ENCODE data around the gene ANO10. TPM values are rescaled to one million over a fixed set of nuclear protein-coding genes. Genes with fewer than 3 reads are reported as not detected.

The ANO10 gene
- polyA plus RNA-seq, 3 donors: 11.2 to 24.8 (median 21.6) TPM

- Histone ChIP-seq H3K27ac (ENCODE audit: low read depth in 1 of 2, low read length in 2 of 2) (no peak overlapping the region), H3K4me1 (ENCODE audit: control insufficient read depth in 1 of 2, insufficient read depth in 2 of 2, low read length in 2 of 2) (peaks cover 15% of the 10 kb centered on the region in 2 donors), H3K9me3 (replicated peaks in 1 of 2; ENCODE audit: control insufficient read depth in 1 of 2, insufficient read depth in 1 of 2, low read length in 2 of 2) (no peaks in the 10 kb centered on the region), H4K20me1 (ENCODE audit: insufficient read depth, low read length) (no peaks in the 10 kb centered on the region), H2AFZ (ENCODE audit: insufficient read depth, low read depth, low read length, poor library complexity, severe bottlenecking) (no peak overlapping the region), H3K79me2 (ENCODE audit: insufficient read depth, low read length) (no peaks in the 10 kb centered on the region), H3K36me3 (replicated peaks in 1 of 2; ENCODE audit: control insufficient read depth in 1 of 2, insufficient read depth in 2 of 2, low read length in 2 of 2) (no peaks in the 10 kb centered on the region), H3K27me3 (ENCODE audit: control insufficient read depth in 2 of 2, insufficient read depth in 2 of 2, low read length in 2 of 2) (no peaks in the 10 kb centered on the region), H3K4me3 (replicated peaks in 1 of 3; ENCODE audit: low read depth in 2 of 3, low read length in 3 of 3) (no peak overlapping the region), H3K4me2 (replicated peaks; ENCODE audit: extremely low read depth, low read length, poor library complexity, severe bottlenecking) (no peak overlapping the region), H3K9ac (ENCODE audit: insufficient read depth, low read length, poor library complexity, severe bottlenecking) (no peak overlapping the region)
- Mint-ChIP-seq H3K4me1 (peaks cover 20% of the 10 kb centered on the region), H3K4me3 (no peak overlapping the region), H3K27me3 (ENCODE audit: low read depth in 3 of 3) (peaks cover 0 to 4% (median 2%) of the 10 kb centered on the region in 3 donors), H3K36me3 (no peaks in the 10 kb centered on the region), H3K9me3 (peaks cover 0 to 2% (median 0%) of the 10 kb centered on the region in 7 donors), H3K27ac (no peak overlapping the region)
- DNase-seq: no peak
- TF ChIP-seq CTCF (IDR thresholded peaks at IDR 0.05): no peak
- WGBS (ENCODE audit: insufficient coverage): 100% methylated on average over 2 of the region's 3 CpGs
- intact Hi-C loops (cut with micrococcal nuclease): no loop called here
Measured at GRCh38 chr3:43648957-43649356, 27.1 kb upstream of the ANO10 start.

- DNase-seq: no peak
- Histone ChIP-seq H3K9me3 (replicated peaks in 1 of 2; ENCODE audit: control insufficient read depth in 1 of 2, insufficient read depth in 1 of 2, low read length in 2 of 2) (no peaks in the 10 kb centered on the region), H3K36me3 (replicated peaks in 1 of 2; ENCODE audit: control insufficient read depth in 1 of 2, insufficient read depth in 2 of 2, low read length in 2 of 2) (no peaks in the 10 kb centered on the region), H3K27me3 (ENCODE audit: control insufficient read depth in 2 of 2, insufficient read depth in 2 of 2, low read length in 2 of 2) (no peaks in the 10 kb centered on the region), H3K9ac (ENCODE audit: insufficient read depth, low read length, poor library complexity, severe bottlenecking) (no peak overlapping the region), H4K20me1 (ENCODE audit: insufficient read depth, low read length) (no peaks in the 10 kb centered on the region), H3K4me3 (replicated peaks in 1 of 3; ENCODE audit: low read depth in 2 of 3, low read length in 3 of 3) (no peak overlapping the region), H3K4me2 (replicated peaks; ENCODE audit: extremely low read depth, low read length, poor library complexity, severe bottlenecking) (no peak overlapping the region), H3K27ac (ENCODE audit: low read depth in 1 of 2, low read length in 2 of 2) (no peak overlapping the region), H3K4me1 (ENCODE audit: control insufficient read depth in 1 of 2, insufficient read depth in 2 of 2, low read length in 2 of 2) (peaks cover 15 to 17% of the 10 kb centered on the region in 2 donors), H3K79me2 (ENCODE audit: insufficient read depth, low read length) (no peaks in the 10 kb centered on the region), H2AFZ (ENCODE audit: insufficient read depth, low read depth, low read length, poor library complexity, severe bottlenecking) (no peak overlapping the region)
- H3K9me3 Mint-ChIP-seq: peaks cover 0 to 8% (median 2%) of the 10 kb centered on the region in 7 donors
- H3K27ac Mint-ChIP-seq: no peak overlapping the region
- intact Hi-C loops (cut with micrococcal nuclease): no loop called here
- H3K4me3 Mint-ChIP-seq: no peak overlapping the region
- TF ChIP-seq CTCF (IDR thresholded peaks at IDR 0.05): no peak
- H3K27me3 Mint-ChIP-seq (ENCODE audit: low read depth in 3 of 3): peaks cover 0 to 4% (median 4%) of the 10 kb centered on the region in 3 donors
- 100% methylated on average over 1 of the region's 6 CpGs for WGBS (ENCODE audit: insufficient coverage)
- H3K36me3 Mint-ChIP-seq: no peaks in the 10 kb centered on the region
- peaks cover 20% of the 10 kb centered on the region for H3K4me1 Mint-ChIP-seq
Measured at GRCh38 chr3:43647331-43648166, 25.7 kb upstream of the ANO10 start.
